ENCODE data around the gene AOAH. TPM values are rescaled to one million over a fixed set of nuclear protein-coding genes. Genes with fewer than 3 reads are reported as not detected.
"Not testable (repeated sequence)": the region's sequence is repeated elsewhere in the genome, so short reads cannot be mapped to it uniquely, and the experiment has no call there.

Gene AOAH
- total and polyA plus RNA-seq, 7 donors = 3.8 to 61.3 (median 16.2) TPM

GRCh38 chr7:36468370-36469101 lies 255.8 kb downstream of the AOAH start:
- intact Hi-C loops (cut with DNase I) = no loop called here
- TF ChIP-seq CTCF (IDR thresholded peaks at IDR 0.05) = no peak
- TF ChIP-seq POLR2AphosphoS5 (IDR thresholded peaks at IDR 0.05) = no peak
- no peak for TF ChIP-seq POLR2A (IDR thresholded peaks at IDR 0.05)
- no peak for TF ChIP-seq EP300 (IDR thresholded peaks at IDR 0.05)
- WGBS, 2 donors = 64 to 73% methylated on average over 2 of the region's 2 CpGs
- H3K4me1 ChIP-seq = no peaks in the 10 kb centered on the region
- H3K9me3 ChIP-seq = no peaks in the 10 kb centered on the region
- no peak for DNase-seq
- no peak overlapping the region for H3K27ac ChIP-seq
- no peak overlapping the region for H3K4me3 ChIP-seq
- H3K36me3 ChIP-seq = no peaks in the 10 kb centered on the region
- no peaks in the 10 kb centered on the region for H3K27me3 ChIP-seq

GRCh38 chr7:36466001-36466400 lies 258.3 kb downstream of the AOAH start:
- H3K4me1 ChIP-seq; H3K9me3 ChIP-seq; H3K4me3 ChIP-seq; intact Hi-C loops (cut with DNase I); H3K36me3 ChIP-seq; H3K27me3 ChIP-seq; H3K27ac ChIP-seq; DNase-seq: not testable (repeated sequence)
- WGBS, 2 donors = 83 to 87% methylated on average over 5 of the region's 5 CpGs

- Histone ChIP-seq H3K27ac (no peak overlapping the region), H3K27me3 (no peaks in the 10 kb centered on the region), H3K4me1 (no peaks in the 10 kb centered on the region), H3K9me3 (no peaks in the 10 kb centered on the region), H3K36me3 (no peaks in the 10 kb centered on the region), H3K4me3 (no peak overlapping the region)
- intact Hi-C loops (cut with DNase I) = no loop called here
- DNase-seq = no peak
- no peak for TF ChIP-seq EP300 (IDR thresholded peaks at IDR 0.05)
- WGBS, 2 donors = 71 to 75% methylated on average over 3 of the region's 3 CpGs
These were observed 260.0 kb downstream of the AOAH start for GRCh38 chr7:36464271-36464670.

Data from sigmoid colon (tissue), 7 donors.